ENCODE data around the gene HAX1.

HAX1 gene

GRCh38 chr1:154258784-154259183 is 13.6 kb upstream of the HAX1 start:
- DNase-seq (ENCODE audit: low spot score) = no peak
- TF ChIP-seq CTCF (IDR thresholded peaks at IDR 0.05; ENCODE audit: extremely low read depth, insufficient read depth, missing control alignments) = no peak
- in situ Hi-C loops (cut with MboI; ENCODE audit: low pct_unique_long_range_greater_than_20kb, low sequenced_read_pairs, unreplicated experiment) = no loop called here

GRCh38 chr1:154260127-154260526 is 12.3 kb upstream of the HAX1 start:
- DNase-seq (ENCODE audit: low spot score) = no peak
- in situ Hi-C loops (cut with MboI; ENCODE audit: low pct_unique_long_range_greater_than_20kb, low sequenced_read_pairs, unreplicated experiment) = no loop called here
- no peak for TF ChIP-seq CTCF (IDR thresholded peaks at IDR 0.05; ENCODE audit: extremely low read depth, insufficient read depth, missing control alignments)

GRCh38 chr1:154263465-154264332 is 8.7 kb upstream of the HAX1 start:
- no peak for TF ChIP-seq CTCF (IDR thresholded peaks at IDR 0.05; ENCODE audit: extremely low read depth, insufficient read depth, missing control alignments)
- no peak for DNase-seq (ENCODE audit: low spot score)
- in situ Hi-C loops (cut with MboI; ENCODE audit: low pct_unique_long_range_greater_than_20kb, low sequenced_read_pairs, unreplicated experiment) = no loop called here

- no peak for DNase-seq (ENCODE audit: low spot score)
- TF ChIP-seq CTCF (IDR thresholded peaks at IDR 0.05; ENCODE audit: extremely low read depth, insufficient read depth, missing control alignments) = no peak
- in situ Hi-C loops (cut with MboI; ENCODE audit: low pct_unique_long_range_greater_than_20kb, low sequenced_read_pairs, unreplicated experiment) = no loop called here
Measured at GRCh38 chr1:154264454-154264853, 8.0 kb upstream of the HAX1 start.

- TF ChIP-seq CTCF (IDR thresholded peaks at IDR 0.05; ENCODE audit: extremely low read depth, insufficient read depth, missing control alignments) = no peak
- in situ Hi-C loops (cut with MboI; ENCODE audit: low pct_unique_long_range_greater_than_20kb, low sequenced_read_pairs, unreplicated experiment) = no loop called here
- DNase-seq (ENCODE audit: low spot score) = no peak
Measured at GRCh38 chr1:154265586-154265985, 6.8 kb upstream of the HAX1 start.

- peak; percentile 27 for DNase-seq (ENCODE audit: low spot score)
- in situ Hi-C loops (cut with MboI; ENCODE audit: low pct_unique_long_range_greater_than_20kb, low sequenced_read_pairs, unreplicated experiment) = no loop called here
- no peak for TF ChIP-seq CTCF (IDR thresholded peaks at IDR 0.05; ENCODE audit: extremely low read depth, insufficient read depth, missing control alignments)
Measured at GRCh38 chr1:154270833-154271232, 1.6 kb upstream of the HAX1 start.
